Measurements from ENCODE around the gene SUMO1. TPM values are rescaled to one million over a fixed set of nuclear protein-coding genes. Genes with fewer than 3 reads are reported as not detected.
A peak's percentile ranks its signal among the peaks of the same experiment; 100 is the strongest.

SUMO1 gene
- total RNA-seq, 1 donor from 2014 or later: 111 TPM

- peak; percentile 61 for DNase-seq
- TF ChIP-seq CTCF (IDR thresholded peaks at IDR 0.05; ENCODE audit: partially characterized antibody, unreplicated experiment): no peak
- Mint-ChIP-seq H3K36me3 (ENCODE audit: unreplicated experiment) (no peaks in the 10 kb centered on the region), H3K27me3 (ENCODE audit: unreplicated experiment) (no peaks in the 10 kb centered on the region), H3K4me3 (ENCODE audit: unreplicated experiment) (peak overlapping the region; percentile 67), H3K27ac (ENCODE audit: unreplicated experiment) (no peak overlapping the region), H3K4me1 (ENCODE audit: low read depth, unreplicated experiment) (peaks cover 3% of the 10 kb centered on the region), H3K9me3 (ENCODE audit: unreplicated experiment) (peaks cover 1% of the 10 kb centered on the region)
These were observed 67.1 kb downstream of the SUMO1 start for GRCh38 chr2:202171241-202171825.

- no peak for TF ChIP-seq CTCF (IDR thresholded peaks at IDR 0.05; ENCODE audit: partially characterized antibody, unreplicated experiment)
- H3K36me3 Mint-ChIP-seq (ENCODE audit: unreplicated experiment): no peaks in the 10 kb centered on the region
- H3K27ac Mint-ChIP-seq (ENCODE audit: unreplicated experiment): no peak overlapping the region
- H3K4me1 Mint-ChIP-seq (ENCODE audit: low read depth, unreplicated experiment): peaks cover 3% of the 10 kb centered on the region
- DNase-seq: no peak
- H3K27me3 Mint-ChIP-seq (ENCODE audit: unreplicated experiment): no peaks in the 10 kb centered on the region
- H3K4me3 Mint-ChIP-seq (ENCODE audit: unreplicated experiment): no peak overlapping the region
- peaks cover 1% of the 10 kb centered on the region for H3K9me3 Mint-ChIP-seq (ENCODE audit: unreplicated experiment)
These were observed 68.5 kb downstream of the SUMO1 start for GRCh38 chr2:202169832-202170424.

GRCh38 chr2:202169131-202169530 lies 69.3 kb downstream of the SUMO1 start:
- H3K4me1 Mint-ChIP-seq (ENCODE audit: low read depth, unreplicated experiment): peaks cover 3% of the 10 kb centered on the region
- no peak for DNase-seq
- H3K4me3 Mint-ChIP-seq (ENCODE audit: unreplicated experiment): no peak overlapping the region
- TF ChIP-seq CTCF (IDR thresholded peaks at IDR 0.05; ENCODE audit: partially characterized antibody, unreplicated experiment): no peak
- H3K9me3 Mint-ChIP-seq (ENCODE audit: unreplicated experiment): peaks cover 1% of the 10 kb centered on the region
- no peaks in the 10 kb centered on the region for H3K36me3 Mint-ChIP-seq (ENCODE audit: unreplicated experiment)
- H3K27ac Mint-ChIP-seq (ENCODE audit: unreplicated experiment): no peak overlapping the region
- no peaks in the 10 kb centered on the region for H3K27me3 Mint-ChIP-seq (ENCODE audit: unreplicated experiment)

GRCh38 chr2:202165945-202166344 lies 72.5 kb downstream of the SUMO1 start:
- Mint-ChIP-seq H3K36me3 (ENCODE audit: unreplicated experiment) (no peaks in the 10 kb centered on the region), H3K27ac (ENCODE audit: unreplicated experiment) (no peak overlapping the region), H3K4me3 (ENCODE audit: unreplicated experiment) (no peak overlapping the region), H3K9me3 (ENCODE audit: unreplicated experiment) (peaks cover under 1% of the 10 kb centered on the region), H3K4me1 (ENCODE audit: low read depth, unreplicated experiment) (peaks cover 5% of the 10 kb centered on the region), H3K27me3 (ENCODE audit: unreplicated experiment) (peaks cover 2% of the 10 kb centered on the region)
- no peak for TF ChIP-seq CTCF (IDR thresholded peaks at IDR 0.05; ENCODE audit: partially characterized antibody, unreplicated experiment)
- no peak for DNase-seq

- DNase-seq: no peak
- TF ChIP-seq CTCF (IDR thresholded peaks at IDR 0.05; ENCODE audit: partially characterized antibody, unreplicated experiment): no peak
- H3K4me3 Mint-ChIP-seq (ENCODE audit: unreplicated experiment): no peak overlapping the region
- H3K36me3 Mint-ChIP-seq (ENCODE audit: unreplicated experiment): no peaks in the 10 kb centered on the region
- H3K27me3 Mint-ChIP-seq (ENCODE audit: unreplicated experiment): peaks cover 2% of the 10 kb centered on the region
- no peak overlapping the region for H3K27ac Mint-ChIP-seq (ENCODE audit: unreplicated experiment)
- peaks cover 4% of the 10 kb centered on the region for H3K4me1 Mint-ChIP-seq (ENCODE audit: low read depth, unreplicated experiment)
- no peaks in the 10 kb centered on the region for H3K9me3 Mint-ChIP-seq (ENCODE audit: unreplicated experiment)
These were observed 73.2 kb downstream of the SUMO1 start for GRCh38 chr2:202165208-202165607.
